HL-60/S4 treated with phorbol 12-myristate 13-acetate at 8.2 ng/mL for 4 days and 3 days (cell line): Measurements from ENCODE around the gene PYHIN1.
"Not testable (repeated sequence)": the region's sequence is repeated elsewhere in the genome, so short reads cannot be mapped to it uniquely, and the experiment has no call there.

Experiments used
- in situ Hi-C: fragments of 300-500 bp; cut with MboI; formaldehyde crosslinking; loops from 2 replicates; pipeline ENCODE4 v1.15.0; 2022; ENCODE audit warnings: low sequenced_read_pairs

The PYHIN1 gene

DNA sequence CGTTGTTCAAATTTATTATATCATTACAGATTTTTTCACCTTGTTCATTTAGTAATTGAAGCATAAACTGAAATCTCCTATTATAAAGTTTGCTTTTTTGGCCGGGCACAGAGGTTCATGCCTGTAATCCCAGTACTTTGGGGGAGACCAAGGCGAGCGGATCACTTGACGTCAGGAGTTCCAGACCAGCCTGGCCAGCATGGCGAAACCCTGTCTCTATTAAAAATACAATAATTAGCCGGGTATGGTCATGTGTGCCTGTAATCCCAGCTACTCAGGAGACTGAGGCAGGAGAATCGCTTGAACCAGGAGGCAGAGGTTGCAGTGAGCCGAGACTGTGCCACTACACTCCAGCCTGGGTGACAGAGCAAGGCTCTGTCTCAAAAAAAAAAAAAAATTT, 79.6 kb downstream of the PYHIN1 start:
- in situ Hi-C loops, result not testable (repeated sequence)

GRCh38 chr1:159011751-159012150, 80.4 kb downstream of the PYHIN1 start:
- in situ Hi-C loops, result no loop called here

- in situ Hi-C loops, result no loop called here
Measured at GRCh38 chr1:159012495-159012894, 81.1 kb downstream of the PYHIN1 start.

- in situ Hi-C loops, result no loop called here
Measured at GRCh38 chr1:159014003-159014571, 82.7 kb downstream of the PYHIN1 start.

- in situ Hi-C loops, result no loop called here
Measured at GRCh38 chr1:159014851-159015250, 83.5 kb downstream of the PYHIN1 start.

GRCh38 chr1:159015440-159015909, 84.1 kb downstream of the PYHIN1 start:
- in situ Hi-C loops, result no loop called here

GRCh38 chr1:159023723-159024122, 92.4 kb downstream of the PYHIN1 start:
- in situ Hi-C loops, result no loop called here

GRCh38 chr1:159025043-159025442, 93.7 kb downstream of the PYHIN1 start:
- in situ Hi-C loops, result no loop called here
